ENCODE measurements around the gene EMP1.

Gene EMP1

GRCh38 chr12:13223941-13224340, 27.4 kb downstream of the EMP1 start:
- no peak for DNase-seq

- DNase-seq, result no peak
Measured at GRCh38 chr12:13227191-13227590, 30.7 kb downstream of the EMP1 start.

GRCh38 chr12:13228579-13228978, 32.1 kb downstream of the EMP1 start:
- no peak for DNase-seq

- DNase-seq, result no peak
Measured at GRCh38 chr12:13229504-13229903, 33.0 kb downstream of the EMP1 start.

- DNase-seq, result no peak
Measured at GRCh38 chr12:13230500-13230899, 34.0 kb downstream of the EMP1 start.

GRCh38 chr12:13233830-13234641, 37.5 kb downstream of the EMP1 start:
- DNase-seq, result no peak

- no peak for DNase-seq
Measured at GRCh38 chr12:13238204-13238603, 41.7 kb downstream of the EMP1 start.

GRCh38 chr12:13241833-13242488, 45.4 kb downstream of the EMP1 start:
- no peak for DNase-seq

- no peak for DNase-seq
Measured at GRCh38 chr12:13242936-13243335, 46.4 kb downstream of the EMP1 start.

GRCh38 chr12:13243516-13244070, 47.1 kb downstream of the EMP1 start:
- DNase-seq, result no peak

GRCh38 chr12:13247596-13247995, 51.1 kb downstream of the EMP1 start:
- no peak for DNase-seq

- DNase-seq, result no peak
Measured at GRCh38 chr12:13248964-13249363, 52.4 kb downstream of the EMP1 start.

GRCh38 chr12:13250416-13250815, 53.9 kb downstream of the EMP1 start:
- DNase-seq, result no peak

GRCh38 chr12:13251521-13251920, 55.0 kb downstream of the EMP1 start:
- DNase-seq, result no peak

GRCh38 chr12:13252024-13252423, 55.5 kb downstream of the EMP1 start:
- DNase-seq, result no peak

GRCh38 chr12:13252616-13253015, 56.1 kb downstream of the EMP1 start:
- DNase-seq, result no peak

GRCh38 chr12:13253966-13254760, 57.6 kb downstream of the EMP1 start:
- DNase-seq, result no peak

GRCh38 chr12:13255792-13256691, 59.5 kb downstream of the EMP1 start:
- DNase-seq, result peak; percentile 48

GRCh38 chr12:13256692-13257045, 60.1 kb downstream of the EMP1 start:
- no peak for DNase-seq

- DNase-seq, result no peak
Measured at GRCh38 chr12:13257356-13257875, 60.9 kb downstream of the EMP1 start.

GRCh38 chr12:13258197-13258596, 61.7 kb downstream of the EMP1 start:
- DNase-seq, result no peak

GRCh38 chr12:13258717-13259119, 62.2 kb downstream of the EMP1 start:
- no peak for DNase-seq
